HUES48 (cell line): ENCODE measurements around the gene ZSWIM9.

Source experiments
- H3K27ac ChIP-seq: one replicate; pipeline ENCODE4 v1.7.0; 2013; ENCODE audit warnings: low read depth, low read length, inconsistent platforms
- H3K27me3 ChIP-seq: 2 replicates; pipeline ENCODE4 v1.6.1; 2013; ENCODE audit warnings: mild to moderate bottlenecking, low read length; ENCODE audit not compliant: control insufficient read depth, insufficient read depth
- H3K36me3 ChIP-seq: 2 replicates; pipeline ENCODE4 v1.6.1; 2013; ENCODE audit warnings: low read length; ENCODE audit not compliant: control insufficient read depth, insufficient read depth
- H3K4me1 ChIP-seq: 2 replicates; pipeline ENCODE4 v1.6.1; 2013; ENCODE audit warnings: mild to moderate bottlenecking, low read length; ENCODE audit not compliant: control insufficient read depth, insufficient read depth
- H3K4me3 ChIP-seq: 2 replicates; pipeline ENCODE4 v1.5.1; 2013; ENCODE audit warnings: mild to moderate bottlenecking, low read depth, low read length
- H3K9ac ChIP-seq: 2 replicates; pipeline ENCODE4 v1.6.1; 2013; ENCODE audit warnings: mild to moderate bottlenecking, low read depth, low read length, moderate library complexity
- H3K9me3 ChIP-seq: 2 replicates; pipeline ENCODE4 v1.6.1; 2013; ENCODE audit warnings: low read length; ENCODE audit not compliant: control insufficient read depth, insufficient read depth

The ZSWIM9 gene

DNA sequence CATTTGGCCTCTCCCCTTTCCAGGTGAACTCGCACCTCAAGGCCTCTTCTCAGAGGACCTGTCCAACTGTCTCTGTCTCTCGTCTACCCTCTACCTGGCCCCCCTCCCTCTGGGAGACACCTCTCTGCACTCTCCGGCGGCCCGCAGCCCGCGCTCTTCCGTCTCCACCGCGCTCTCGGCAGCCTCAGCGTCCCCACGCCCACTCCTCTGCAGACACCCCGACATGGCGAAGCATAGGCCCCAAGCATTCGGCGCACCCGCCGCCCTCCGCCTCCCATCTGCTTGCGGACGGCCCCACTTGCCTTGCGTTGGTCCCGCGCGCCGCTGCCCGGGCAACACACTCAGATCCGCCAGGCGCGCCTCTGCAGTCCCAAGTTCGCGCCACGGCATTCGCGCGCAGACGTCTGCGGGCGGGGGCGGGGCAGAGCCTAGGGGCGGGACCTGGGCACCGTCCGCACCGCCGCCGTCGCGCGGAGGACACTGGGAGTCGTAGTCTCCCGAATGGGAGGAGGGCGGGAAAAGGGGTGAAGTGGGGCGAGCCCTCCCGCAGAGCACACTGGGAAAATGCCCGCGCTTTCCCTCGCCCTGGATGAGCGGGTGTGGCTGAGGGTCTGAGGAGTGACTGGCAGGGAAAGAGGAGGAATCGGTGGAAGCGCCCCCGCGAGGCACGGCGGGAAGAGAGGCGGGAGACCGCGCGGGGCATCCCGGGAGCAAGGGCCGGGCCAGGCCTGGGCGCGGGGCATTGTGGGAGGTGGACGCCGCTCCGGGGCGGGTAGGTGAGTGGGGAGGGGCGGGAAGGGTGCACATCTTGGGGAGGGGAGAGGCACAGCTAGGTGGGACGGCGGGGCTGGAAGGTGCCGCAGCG is at the start of gene ZSWIM9, which contains the start of gene LIG1:
Gene ZSWIM9, plus strand, starts transcription at position 742 of the 865 bp plus-strand sequence. CDS start 1,123 bp downstream, outside the sequence.
Gene LIG1, minus strand, starts transcription at position 406 of the 865 bp plus-strand sequence. CDS start 4,778 bp downstream, outside the sequence.
- peak within 1 kb of the TSS; percentile 95 for H3K9ac ChIP-seq
- no peaks in the 10 kb centered on the region for H3K27me3 ChIP-seq
- peak within 1 kb of the TSS; percentile 98 for H3K4me3 ChIP-seq
- H3K9me3 ChIP-seq, result no peaks in the 10 kb centered on the region
- peak within 1 kb of the TSS; percentile 97 for H3K27ac ChIP-seq
- H3K36me3 ChIP-seq, result peaks cover 23% of the 10 kb centered on the region
- H3K4me1 ChIP-seq, result peaks cover 5% of the 10 kb centered on the region; the same call in 1 of the 2 replicates

DNA sequence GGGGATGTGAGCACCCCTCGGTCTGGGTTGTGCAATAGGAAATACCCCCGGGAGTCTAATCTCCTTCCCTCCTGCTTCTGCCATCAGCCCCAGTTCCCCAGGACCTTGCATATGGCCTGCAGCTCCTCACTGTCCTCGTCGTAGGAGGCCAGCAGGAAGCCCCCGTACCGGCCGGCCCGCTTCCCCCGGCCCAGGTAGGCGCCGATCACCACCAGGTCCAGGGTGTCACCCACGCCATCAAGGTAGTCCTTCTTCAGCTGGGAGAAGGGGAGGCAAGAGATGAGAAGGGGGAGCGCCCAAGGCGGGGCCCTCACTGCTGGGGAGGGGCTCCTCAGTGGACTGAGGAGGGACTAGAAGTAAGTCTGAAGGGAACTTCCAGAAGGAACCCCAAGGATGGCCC is 49.4 kb upstream of the ZSWIM9 start:
- H3K27ac ChIP-seq, result no peak overlapping the region
- H3K4me1 ChIP-seq, result no peaks in the 10 kb centered on the region
- no peak overlapping the region for H3K4me3 ChIP-seq
- peaks cover 76% of the 10 kb centered on the region for H3K36me3 ChIP-seq
- H3K9me3 ChIP-seq, result no peaks in the 10 kb centered on the region
- H3K9ac ChIP-seq, result no peak overlapping the region
- no peaks in the 10 kb centered on the region for H3K27me3 ChIP-seq

DNA sequence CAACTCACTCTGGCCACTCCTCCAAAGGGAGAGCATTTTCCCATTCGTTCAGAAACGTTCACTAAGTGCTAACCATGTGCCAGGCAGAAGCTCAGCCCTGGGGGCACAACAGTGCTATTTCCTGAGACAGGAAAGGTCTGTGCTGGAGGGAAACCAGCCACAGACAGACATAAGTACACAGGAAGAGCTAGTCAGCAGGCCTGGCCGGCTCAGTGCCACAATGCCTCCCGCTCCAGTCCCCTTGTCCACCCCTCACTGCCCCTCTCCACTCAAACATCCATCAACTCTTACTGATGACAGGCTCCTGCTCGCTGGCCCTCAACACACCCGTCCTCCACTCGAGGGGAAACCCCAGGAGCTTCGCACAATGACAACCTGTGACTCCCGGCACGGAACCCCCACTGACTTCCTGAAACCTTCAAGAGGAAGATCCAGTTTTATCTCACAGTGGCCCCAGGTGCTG is 48.5 kb upstream of the ZSWIM9 start:
- Histone ChIP-seq H3K36me3 (peaks cover 77% of the 10 kb centered on the region), H3K9me3 (no peaks in the 10 kb centered on the region), H3K27ac (no peak overlapping the region), H3K27me3 (no peaks in the 10 kb centered on the region), H3K4me1 (no peaks in the 10 kb centered on the region), H3K4me3 (no peak overlapping the region), H3K9ac (no peak overlapping the region)

DNA sequence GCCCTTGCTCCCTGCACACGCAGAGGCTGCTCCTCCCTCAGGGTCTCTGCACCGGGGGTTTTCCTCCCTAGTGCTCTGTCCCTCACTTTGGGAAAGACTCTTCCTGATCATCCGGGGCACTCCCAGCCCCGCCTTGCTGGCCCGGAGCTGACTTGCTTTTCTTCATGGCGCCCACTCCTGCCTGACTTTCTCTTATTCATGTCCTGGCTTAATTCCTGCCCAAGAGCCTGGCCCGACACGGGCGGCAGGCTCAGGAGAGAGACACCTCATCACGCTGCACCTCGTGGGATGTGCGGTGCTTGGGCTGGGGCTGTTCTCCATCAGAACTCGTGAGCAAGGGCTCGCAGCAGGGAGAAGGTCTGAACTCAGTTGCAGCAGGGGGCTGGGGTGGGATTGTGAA is 48.1 kb upstream of the ZSWIM9 start:
- no peaks in the 10 kb centered on the region for H3K9me3 ChIP-seq
- H3K4me3 ChIP-seq, result no peak overlapping the region
- no peaks in the 10 kb centered on the region for H3K27me3 ChIP-seq
- peaks cover 79% of the 10 kb centered on the region for H3K36me3 ChIP-seq
- no peak overlapping the region for H3K9ac ChIP-seq
- no peaks in the 10 kb centered on the region for H3K4me1 ChIP-seq
- no peak overlapping the region for H3K27ac ChIP-seq

DNA sequence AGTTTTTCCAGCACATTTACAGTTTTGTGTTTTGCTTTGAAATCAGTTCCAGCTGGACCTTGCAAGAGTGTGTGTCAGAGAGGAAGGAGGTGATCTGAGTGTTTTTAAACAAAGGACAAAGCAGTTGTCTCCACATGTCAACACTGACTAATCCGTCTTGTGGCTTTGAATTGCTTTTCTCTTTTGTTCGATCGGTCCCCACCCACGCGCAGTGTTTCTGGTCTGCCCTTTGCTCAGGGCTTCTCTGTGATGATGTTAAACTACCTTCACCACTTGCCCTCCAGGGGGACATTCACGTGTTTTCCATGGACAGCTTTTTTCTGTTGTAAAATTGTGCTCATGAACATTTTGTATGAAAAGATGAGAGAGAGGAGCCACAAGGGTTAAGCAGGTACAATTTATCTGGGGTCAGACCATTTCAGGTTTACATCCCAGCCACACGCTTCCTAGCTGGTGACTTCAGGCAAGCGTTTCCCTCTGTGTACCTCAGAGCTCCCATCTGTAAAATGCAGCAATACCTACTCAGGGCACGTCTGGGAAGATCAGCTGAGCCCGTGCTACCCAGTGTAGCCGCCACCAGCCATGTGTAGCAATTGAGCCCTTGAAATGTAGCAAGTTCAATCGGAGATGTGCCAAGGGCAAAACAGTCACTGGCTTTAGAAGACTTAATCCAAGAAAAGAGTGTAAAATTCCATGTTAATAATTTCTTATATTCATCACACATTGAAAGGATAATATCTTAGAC is 46.4 kb upstream of the ZSWIM9 start:
- Histone ChIP-seq H3K36me3 (peaks cover 79% of the 10 kb centered on the region), H3K4me3 (no peak overlapping the region), H3K27ac (peak overlapping the region; percentile 80), H3K9me3 (no peaks in the 10 kb centered on the region), H3K9ac (no peak overlapping the region), H3K27me3 (no peaks in the 10 kb centered on the region), H3K4me1 (no peaks in the 10 kb centered on the region)

DNA sequence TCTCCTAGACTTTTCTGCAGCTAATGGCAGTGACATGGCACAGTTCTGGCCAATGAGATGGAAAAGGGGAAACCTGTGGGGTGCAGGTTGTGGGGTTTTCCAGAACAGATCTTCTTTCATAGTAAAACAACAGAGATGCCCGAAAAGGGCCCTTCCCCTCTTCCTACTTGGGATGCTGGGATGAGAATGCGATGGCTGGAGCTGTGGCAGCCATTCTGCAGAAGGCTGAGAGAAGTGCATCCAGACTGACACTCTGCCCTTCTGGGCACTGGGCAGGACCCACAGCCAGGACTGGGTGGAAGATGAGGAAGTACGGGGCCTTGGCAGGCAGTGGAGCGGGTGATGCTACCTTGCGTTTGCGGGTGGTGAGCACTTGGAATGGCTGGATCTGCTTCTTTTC is 42.9 kb upstream of the ZSWIM9 start:
- Histone ChIP-seq H3K27ac (no peak overlapping the region), H3K27me3 (no peaks in the 10 kb centered on the region), H3K9me3 (no peaks in the 10 kb centered on the region), H3K4me3 (no peak overlapping the region), H3K4me1 (no peaks in the 10 kb centered on the region), H3K36me3 (peaks cover 80% of the 10 kb centered on the region), H3K9ac (no peak overlapping the region)

DNA sequence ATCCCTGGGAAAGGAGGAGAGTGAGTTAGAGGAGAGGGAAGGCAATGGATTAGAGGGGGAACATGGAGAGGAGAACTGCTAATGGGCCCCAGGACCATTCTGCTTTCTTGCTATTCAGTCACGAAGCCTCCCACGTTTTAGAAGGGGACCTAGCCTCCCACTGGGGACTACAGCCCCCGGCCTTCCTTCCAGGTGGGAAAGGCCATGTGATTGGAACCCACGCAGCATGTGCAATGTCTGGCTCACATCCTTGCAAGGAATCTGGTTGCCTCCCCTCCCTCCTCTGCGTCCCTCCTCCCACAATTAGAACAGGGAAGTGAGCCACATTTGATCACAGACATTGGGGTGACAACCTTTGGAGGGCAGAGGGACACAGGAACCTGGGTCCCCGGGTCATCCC is 37.4 kb upstream of the ZSWIM9 start:
- H3K4me1 ChIP-seq, result no peaks in the 10 kb centered on the region
- no peaks in the 10 kb centered on the region for H3K27me3 ChIP-seq
- no peak overlapping the region for H3K4me3 ChIP-seq
- H3K9me3 ChIP-seq, result no peaks in the 10 kb centered on the region
- peaks cover 74% of the 10 kb centered on the region for H3K36me3 ChIP-seq
- no peak overlapping the region for H3K9ac ChIP-seq
- no peak overlapping the region for H3K27ac ChIP-seq

DNA sequence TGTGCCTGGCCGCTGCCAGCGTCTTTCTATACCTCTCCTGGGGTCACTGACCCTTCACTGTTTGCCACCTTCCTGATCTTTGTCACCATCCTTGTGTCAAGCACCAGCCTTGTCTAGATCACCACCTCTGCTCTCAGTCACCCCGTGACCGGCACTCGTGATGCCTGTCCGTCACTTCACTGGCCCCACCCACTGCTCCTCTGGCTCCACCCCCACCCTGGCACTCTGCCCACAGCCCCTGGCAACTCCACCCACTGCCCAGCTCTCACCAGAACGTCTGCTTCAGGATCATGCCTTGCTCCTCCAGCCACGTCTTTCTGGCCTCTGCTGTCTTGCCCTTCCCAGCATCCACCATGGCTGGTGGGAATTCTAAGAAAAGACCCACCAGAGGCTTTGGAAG is 35.1 kb upstream of the ZSWIM9 start:
- Histone ChIP-seq H3K9ac (no peak overlapping the region), H3K36me3 (peaks cover 65% of the 10 kb centered on the region), H3K4me3 (no peak overlapping the region), H3K9me3 (no peaks in the 10 kb centered on the region), H3K27ac (no peak overlapping the region), H3K27me3 (no peaks in the 10 kb centered on the region), H3K4me1 (no peaks in the 10 kb centered on the region)

DNA sequence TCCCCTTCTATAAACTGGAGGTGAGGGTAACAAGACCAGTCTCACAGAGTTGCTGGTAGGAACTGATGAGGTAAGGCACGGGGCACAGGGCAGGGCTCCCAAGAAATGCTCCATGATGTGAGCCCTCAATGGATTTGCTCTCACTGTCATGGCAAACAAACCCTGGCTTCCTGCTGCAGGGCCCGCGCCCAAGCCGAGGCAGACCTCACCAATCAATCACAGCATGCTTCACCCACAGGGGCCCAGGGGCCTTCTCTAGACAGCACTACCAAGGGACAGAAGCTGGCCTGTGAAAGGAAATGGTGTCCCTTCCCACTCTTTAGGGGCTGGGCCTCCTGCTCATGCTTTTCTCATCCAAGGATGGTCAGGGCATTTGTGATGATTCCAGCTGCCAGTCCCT is 33.9 kb upstream of the ZSWIM9 start:
- Histone ChIP-seq H3K27me3 (no peaks in the 10 kb centered on the region), H3K36me3 (peaks cover 63% of the 10 kb centered on the region), H3K27ac (no peak overlapping the region), H3K4me3 (no peak overlapping the region), H3K9me3 (no peaks in the 10 kb centered on the region), H3K4me1 (no peaks in the 10 kb centered on the region), H3K9ac (no peak overlapping the region)

DNA sequence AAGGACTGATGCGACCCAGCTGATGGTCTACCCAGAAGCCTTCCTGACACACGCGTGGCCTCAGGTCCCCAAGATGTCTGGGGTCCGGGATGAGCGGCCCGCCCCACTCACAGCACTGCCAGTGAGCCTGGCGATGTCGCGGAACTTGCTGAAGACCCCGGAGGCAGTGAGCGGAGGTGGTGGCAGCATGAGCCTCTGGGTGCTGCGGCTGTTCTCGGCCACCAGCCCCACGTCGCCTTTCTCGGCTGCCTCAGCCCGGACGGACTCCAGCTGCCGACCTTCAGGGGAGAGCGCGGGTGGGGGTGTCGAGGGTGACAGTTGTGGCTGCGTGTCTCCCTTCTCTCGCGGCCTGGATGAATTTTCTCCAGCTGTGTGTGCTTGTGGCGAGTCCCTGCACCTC is 33.1 kb upstream of the ZSWIM9 start:
- Histone ChIP-seq H3K4me3 (no peak overlapping the region), H3K27ac (no peak overlapping the region), H3K27me3 (no peaks in the 10 kb centered on the region), H3K4me1 (no peaks in the 10 kb centered on the region), H3K9ac (no peak overlapping the region), H3K36me3 (peaks cover 61% of the 10 kb centered on the region), H3K9me3 (no peaks in the 10 kb centered on the region)

DNA sequence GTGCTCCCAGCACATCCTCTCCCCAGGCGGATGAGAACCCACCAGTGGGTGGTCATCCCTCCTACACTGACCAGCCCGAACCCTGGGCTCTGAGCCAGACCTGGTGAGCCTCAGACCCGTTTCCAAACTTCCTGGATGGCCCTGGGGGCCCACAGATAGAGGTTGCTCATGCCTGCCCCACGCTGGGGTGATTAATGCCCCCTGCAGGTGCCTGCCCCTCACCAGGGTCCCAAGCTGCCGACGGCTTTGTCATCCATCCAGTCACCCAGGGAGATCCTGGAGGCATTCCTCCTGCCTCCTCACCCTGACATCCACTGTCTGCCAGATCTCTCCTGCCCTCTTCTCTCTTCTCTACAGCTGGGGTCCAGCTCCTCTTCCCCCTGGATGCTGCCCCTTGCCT is 31.4 kb upstream of the ZSWIM9 start:
- Histone ChIP-seq H3K4me1 (no peaks in the 10 kb centered on the region), H3K27ac (no peak overlapping the region), H3K9me3 (no peaks in the 10 kb centered on the region), H3K36me3 (peaks cover 62% of the 10 kb centered on the region), H3K9ac (no peak overlapping the region), H3K27me3 (no peaks in the 10 kb centered on the region), H3K4me3 (no peak overlapping the region)
